Measurements from ENCODE around the gene RGL1. TPM values are rescaled to one million over a fixed set of nuclear protein-coding genes. Genes with fewer than 3 reads are reported as not detected.

Gene RGL1
- polyA plus RNA-seq, 1 donor, result 21.6 TPM

DNA sequence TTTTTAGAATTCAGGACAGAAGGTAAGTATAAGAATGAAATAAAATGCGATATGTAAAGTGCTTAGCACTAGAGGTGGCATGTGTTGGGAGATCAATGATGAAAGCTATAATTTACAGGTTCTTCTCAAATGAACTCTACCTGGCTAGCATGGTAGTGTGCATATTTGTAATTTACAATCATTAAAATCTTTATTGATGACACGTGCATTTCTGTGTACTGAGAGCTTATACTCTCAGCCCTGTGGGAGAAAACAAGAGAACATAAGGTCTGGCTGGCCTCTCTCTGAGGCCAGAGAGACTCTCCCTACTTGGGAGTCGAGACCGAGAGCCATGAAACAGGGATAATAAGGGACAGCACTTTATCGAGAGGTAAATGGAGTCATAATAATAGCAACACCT lies 156.2 kb downstream of the RGL1 start:
- no peak for DNase-seq

DNA sequence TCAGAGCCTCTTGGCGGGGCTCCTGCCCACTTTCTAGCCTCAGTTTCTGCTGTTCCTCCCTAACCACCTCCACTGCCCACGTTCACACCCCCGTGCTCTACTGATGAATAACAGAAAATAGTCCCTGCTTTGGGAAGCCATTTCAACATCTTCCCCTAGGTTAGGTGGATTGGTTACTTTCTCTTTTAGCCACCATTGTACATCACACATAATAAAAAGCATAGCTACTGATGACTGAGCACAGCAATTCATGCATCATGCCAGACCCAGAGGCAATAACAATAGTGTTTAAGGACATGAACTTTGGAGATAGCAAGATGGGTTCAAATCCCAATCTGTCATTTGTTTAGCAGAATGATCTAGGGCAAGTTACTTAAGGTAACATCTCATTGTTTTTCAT lies 158.0 kb downstream of the RGL1 start:
- no peak for DNase-seq

DNA sequence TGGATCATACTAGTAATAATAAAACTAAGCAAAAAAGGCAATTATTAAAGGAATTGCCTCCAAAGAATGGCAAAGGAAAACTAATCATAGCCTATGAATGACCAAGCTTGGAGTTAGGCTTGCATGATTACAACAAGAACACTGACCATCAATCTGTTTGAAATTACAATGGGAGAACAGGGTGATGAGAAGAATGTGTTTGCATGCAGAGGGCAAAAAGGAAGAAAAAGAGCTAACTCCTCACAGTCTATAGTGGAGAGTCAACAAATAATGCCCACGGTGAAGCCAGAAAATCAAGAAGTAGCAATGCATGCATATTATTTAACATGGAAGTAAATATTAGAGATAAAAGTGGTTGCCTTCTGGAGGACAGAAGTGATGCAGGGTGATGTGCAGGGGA lies 160.8 kb downstream of the RGL1 start:
- no peak for DNase-seq

DNA sequence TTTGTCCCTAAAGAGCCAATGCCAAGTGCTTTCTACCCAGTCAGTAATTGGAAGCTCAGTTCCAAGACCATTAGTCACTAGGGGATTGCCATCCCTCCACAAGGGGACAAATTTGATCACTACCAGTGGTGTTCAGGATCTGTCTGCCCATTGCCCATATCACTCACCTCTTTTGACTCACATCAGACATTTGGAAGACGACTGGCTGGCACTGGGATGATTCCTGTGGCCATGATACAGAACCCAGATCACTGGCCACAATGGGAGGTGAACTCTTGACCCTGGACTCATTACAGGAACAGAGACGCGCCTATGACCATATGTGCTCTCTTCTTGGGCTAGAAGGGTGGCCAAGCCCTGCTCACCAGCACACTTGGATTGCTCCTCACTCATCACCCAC lies 161.6 kb downstream of the RGL1 start:
- no peak for DNase-seq

DNA sequence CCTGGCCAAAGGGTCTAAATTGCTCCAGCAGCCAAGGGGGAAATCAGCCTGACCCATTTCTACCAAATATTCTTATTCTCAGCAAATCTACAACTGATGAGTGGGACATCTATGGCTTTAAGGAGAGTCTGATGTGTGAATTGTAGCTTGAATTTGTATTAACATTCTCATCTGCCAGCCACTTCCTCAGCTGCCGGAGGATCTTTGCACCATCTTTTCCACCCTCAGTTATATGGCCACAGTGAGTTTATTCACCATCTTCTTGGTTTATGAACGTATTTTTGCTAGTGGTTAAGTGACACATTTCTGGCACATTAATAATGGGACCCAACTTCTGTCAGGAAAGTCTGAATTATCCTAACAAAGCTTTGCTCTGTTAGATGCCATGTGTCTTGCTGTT lies 163.0 kb downstream of the RGL1 start:
- DNase-seq, result no peak

DNA sequence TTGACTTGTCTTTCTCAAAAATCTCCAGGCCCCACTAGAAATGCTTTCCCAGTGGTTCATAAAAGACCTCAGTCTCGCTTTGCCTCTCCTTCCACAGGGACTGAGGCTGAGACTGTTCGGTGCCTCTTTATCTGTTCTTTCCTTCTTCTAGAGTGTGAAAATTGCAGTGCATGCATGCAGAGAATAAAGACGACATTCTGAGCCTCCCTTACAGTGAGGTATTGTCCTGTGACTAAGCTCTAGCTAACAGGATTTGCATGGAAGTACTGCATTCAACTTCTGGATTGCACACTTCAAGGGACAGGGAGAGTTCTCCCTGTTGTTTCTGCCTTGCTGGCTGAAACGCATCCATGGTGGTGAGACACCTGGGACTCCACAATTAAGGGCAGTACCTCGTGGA lies 163.5 kb downstream of the RGL1 start:
- no peak for DNase-seq

DNA sequence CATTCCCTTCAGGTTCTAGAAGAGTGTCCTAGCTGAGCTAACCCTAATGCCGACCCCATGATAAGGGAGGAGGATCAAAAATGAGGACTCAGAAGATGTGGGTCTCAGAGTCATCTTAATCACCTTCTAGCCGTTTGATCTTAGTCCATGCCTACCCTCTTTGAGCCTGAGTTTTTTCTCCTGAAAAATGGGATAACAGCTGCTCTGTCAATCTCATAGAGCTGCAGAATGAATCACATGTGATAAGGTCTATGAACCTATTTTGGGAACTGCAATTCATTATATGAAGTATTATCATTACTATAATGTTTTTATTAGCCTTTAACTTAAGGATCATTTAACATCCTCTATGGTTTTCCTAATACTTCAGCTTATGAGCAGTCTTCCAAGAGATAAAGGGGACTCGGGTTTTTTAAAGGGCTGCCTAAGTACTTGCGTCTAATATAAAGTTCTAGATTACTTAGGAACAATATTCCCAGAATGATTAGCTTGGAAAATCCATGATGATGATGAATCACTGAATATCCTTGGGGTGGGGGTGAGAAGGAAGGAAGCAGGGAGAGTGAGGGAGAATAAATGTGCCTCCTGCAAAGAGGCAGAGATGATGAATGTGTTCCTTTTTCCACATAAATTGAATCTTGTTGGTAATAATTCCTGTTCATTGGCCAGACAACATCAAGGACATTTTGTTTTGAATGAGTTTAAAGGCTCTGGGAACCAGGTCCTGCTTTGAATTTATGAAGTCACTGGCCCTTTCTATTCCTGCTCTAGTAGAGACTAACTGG lies 165.8 kb downstream of the RGL1 start:
- DNase-seq, result no peak

DNA sequence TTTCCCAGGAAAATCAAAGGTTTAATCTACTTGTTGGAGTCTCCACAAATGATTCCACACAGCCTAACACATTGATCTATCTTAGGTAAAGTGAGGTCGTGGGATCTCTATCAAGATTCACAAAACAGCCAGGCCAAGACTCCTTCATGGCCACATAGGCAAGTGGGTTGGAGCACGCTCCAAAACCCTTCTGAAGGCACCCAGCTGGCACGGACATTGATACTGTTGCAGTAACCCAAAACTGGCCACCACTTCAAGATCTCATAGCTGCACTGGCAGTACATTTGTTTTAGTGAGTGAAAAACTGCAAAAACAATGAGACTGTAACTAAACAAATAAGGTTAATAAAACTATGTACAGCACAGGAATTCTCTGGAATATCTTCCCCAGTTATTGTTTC lies 170.7 kb downstream of the RGL1 start:
- no peak for DNase-seq

DNA sequence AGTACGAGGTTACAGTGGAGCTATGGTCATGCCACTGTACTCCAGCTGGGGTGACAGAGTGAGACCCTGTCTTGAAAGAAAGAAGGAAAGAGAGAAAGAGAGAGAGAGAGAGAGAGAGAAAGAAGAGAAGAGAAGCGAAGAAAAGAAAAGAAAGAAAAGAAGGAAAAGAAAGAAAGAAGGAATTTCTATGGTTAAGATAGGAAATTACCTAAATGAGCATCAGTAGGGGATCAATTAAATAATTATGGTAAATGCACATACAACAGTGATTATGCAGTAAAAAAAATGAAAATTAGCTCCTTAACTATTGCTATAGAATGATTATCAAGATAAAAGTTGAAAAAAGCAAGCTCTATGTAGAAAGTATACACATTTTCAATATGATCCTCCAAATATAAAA lies 172.8 kb downstream of the RGL1 start:
- no peak for DNase-seq

Other genes with a start within 250 kb of the RGL1 start
- 5.5 TPM for gene NCF2, start 214.7 kb upstream of the RGL1 start, polyA plus RNA-seq (ENCODE audit: insufficient read length)
- gene ARPC5, start 169.3 kb upstream of the RGL1 start, polyA plus RNA-seq (ENCODE audit: insufficient read length), result 76.7 TPM
- gene APOBEC4, start 151.8 kb upstream of the RGL1 start, polyA plus RNA-seq (ENCODE audit: insufficient read length), result not detected
- 5.0 TPM for gene COLGALT2, start 232.6 kb downstream of the RGL1 start, polyA plus RNA-seq (ENCODE audit: insufficient read length)
- gene TSEN15, start 246.6 kb downstream of the RGL1 start, polyA plus RNA-seq (ENCODE audit: insufficient read length), result 32.7 TPM